Endothelial cell (in vitro differentiated cells): ENCODE data around the gene MAPK8IP1. TPM values are rescaled to one million over a fixed set of nuclear protein-coding genes. Genes with fewer than 3 reads are reported as not detected.

Experiments
- DNase-seq: peaks from one replicate; pipeline ENCODE4 v3.0.0; 2021; ENCODE audit warnings: low spot score
- H3K27ac Mint-ChIP-seq: one replicate; pipeline ENCODE4 v1.8.0; 2021; ENCODE audit warnings: mixed read lengths, inconsistent platforms; ENCODE audit not compliant: unreplicated experiment
- H3K27me3 Mint-ChIP-seq: one replicate; pipeline ENCODE4 v1.8.0; 2021; ENCODE audit warnings: mild to moderate bottlenecking, moderate library complexity, mixed read lengths, inconsistent platforms; ENCODE audit not compliant: unreplicated experiment
- H3K36me3 Mint-ChIP-seq: one replicate; pipeline ENCODE4 v1.8.0; 2021; ENCODE audit warnings: mild to moderate bottlenecking, low read depth, mixed read lengths, inconsistent platforms; ENCODE audit not compliant: unreplicated experiment
- H3K4me1 Mint-ChIP-seq: one replicate; pipeline ENCODE4 v1.8.0; 2021; ENCODE audit warnings: mild to moderate bottlenecking, mixed read lengths, inconsistent platforms; ENCODE audit not compliant: unreplicated experiment
- H3K4me3 Mint-ChIP-seq: one replicate; pipeline ENCODE4 v1.8.0; 2021; ENCODE audit warnings: mild to moderate bottlenecking, mixed read lengths, inconsistent platforms; ENCODE audit not compliant: unreplicated experiment
- H3K9me3 Mint-ChIP-seq: one replicate; pipeline ENCODE4 v1.8.0; 2021; ENCODE audit warnings: mixed read lengths, inconsistent platforms; ENCODE audit not compliant: unreplicated experiment
- total RNA-seq: library from RNA; stranded (reverse); fragmentation: NEBNext Ultra II Directional; extraction: Animal tissue kit (Norgen Biotek cat#: 25700); gene quantifications from one replicate; pipeline ENCODE4 v1.2.1, GENCODE V29; 2021; ENCODE audit not compliant: unreplicated experiment
- TF ChIP-seq, protein P1 (sequence below): fragments of 200-600 bp; sonication (generic); IDR thresholded peaks from one replicate; pipeline ENCODE4 v1.5.0; 2021; ENCODE audit warnings: antibody characterized with exemption; ENCODE audit not compliant: unreplicated experiment

MAPK8IP1 gene
- total RNA-seq, 1 donor from 2014 or later = 3.7 TPM

DNA sequence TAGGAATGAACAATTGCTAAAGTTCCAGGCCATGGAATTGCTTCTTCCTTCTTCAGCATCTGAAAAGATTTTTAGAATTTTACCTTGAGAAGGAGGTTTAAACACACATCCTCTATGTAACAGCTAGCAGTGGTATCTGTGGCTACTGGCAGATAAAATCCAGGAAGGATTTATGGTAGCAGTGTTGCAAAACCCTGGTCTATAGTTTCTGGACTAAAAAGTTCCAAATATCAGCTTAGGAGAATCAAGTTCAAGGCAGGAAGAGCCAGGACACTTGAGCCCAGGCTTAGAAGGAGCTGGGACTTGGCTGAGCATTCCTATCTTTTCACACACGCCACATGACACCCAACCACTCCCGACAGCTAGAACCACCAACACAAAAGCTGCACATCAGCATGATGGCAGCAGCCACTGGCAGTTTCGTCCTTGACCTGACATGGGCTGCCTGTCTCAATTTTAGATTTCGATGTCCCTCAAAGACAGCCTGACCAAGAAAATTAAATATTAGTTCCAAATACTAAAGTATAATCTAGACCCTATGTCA, 51.1 kb downstream of the MAPK8IP1 start:
- no peaks in the 10 kb centered on the region for H3K4me1 Mint-ChIP-seq
- no peak for DNase-seq
- TF ChIP-seq, protein P1, sequence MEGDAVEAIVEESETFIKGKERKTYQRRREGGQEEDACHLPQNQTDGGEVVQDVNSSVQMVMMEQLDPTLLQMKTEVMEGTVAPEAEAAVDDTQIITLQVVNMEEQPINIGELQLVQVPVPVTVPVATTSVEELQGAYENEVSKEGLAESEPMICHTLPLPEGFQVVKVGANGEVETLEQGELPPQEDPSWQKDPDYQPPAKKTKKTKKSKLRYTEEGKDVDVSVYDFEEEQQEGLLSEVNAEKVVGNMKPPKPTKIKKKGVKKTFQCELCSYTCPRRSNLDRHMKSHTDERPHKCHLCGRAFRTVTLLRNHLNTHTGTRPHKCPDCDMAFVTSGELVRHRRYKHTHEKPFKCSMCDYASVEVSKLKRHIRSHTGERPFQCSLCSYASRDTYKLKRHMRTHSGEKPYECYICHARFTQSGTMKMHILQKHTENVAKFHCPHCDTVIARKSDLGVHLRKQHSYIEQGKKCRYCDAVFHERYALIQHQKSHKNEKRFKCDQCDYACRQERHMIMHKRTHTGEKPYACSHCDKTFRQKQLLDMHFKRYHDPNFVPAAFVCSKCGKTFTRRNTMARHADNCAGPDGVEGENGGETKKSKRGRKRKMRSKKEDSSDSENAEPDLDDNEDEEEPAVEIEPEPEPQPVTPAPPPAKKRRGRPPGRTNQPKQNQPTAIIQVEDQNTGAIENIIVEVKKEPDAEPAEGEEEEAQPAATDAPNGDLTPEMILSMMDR = no peak
- no peak overlapping the region for H3K27ac Mint-ChIP-seq
- peaks cover 1% of the 10 kb centered on the region for H3K27me3 Mint-ChIP-seq
- H3K4me3 Mint-ChIP-seq = peak overlapping the region; percentile 23
- no peaks in the 10 kb centered on the region for H3K9me3 Mint-ChIP-seq
- peaks cover 13% of the 10 kb centered on the region for H3K36me3 Mint-ChIP-seq

DNA sequence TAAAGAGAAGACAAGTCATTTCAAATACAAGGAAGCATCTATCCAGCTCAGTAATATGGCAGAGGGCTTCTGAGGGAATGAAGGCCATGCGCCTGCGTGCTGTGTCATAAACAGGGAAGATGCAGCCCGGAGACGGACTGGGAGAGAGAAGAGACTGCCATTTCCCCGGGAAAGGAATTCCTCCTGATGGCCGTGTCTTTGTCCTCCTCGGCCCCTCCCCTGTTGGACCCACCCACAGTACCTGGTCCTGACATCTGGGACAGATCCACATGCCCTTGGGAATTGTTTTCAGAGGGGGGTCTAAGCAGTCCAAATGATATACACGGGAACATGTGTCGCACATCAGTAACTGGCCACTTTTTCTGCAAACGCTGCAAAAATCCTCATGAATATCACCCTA, 52.5 kb downstream of the MAPK8IP1 start:
- H3K27ac Mint-ChIP-seq = no peak overlapping the region

DNA sequence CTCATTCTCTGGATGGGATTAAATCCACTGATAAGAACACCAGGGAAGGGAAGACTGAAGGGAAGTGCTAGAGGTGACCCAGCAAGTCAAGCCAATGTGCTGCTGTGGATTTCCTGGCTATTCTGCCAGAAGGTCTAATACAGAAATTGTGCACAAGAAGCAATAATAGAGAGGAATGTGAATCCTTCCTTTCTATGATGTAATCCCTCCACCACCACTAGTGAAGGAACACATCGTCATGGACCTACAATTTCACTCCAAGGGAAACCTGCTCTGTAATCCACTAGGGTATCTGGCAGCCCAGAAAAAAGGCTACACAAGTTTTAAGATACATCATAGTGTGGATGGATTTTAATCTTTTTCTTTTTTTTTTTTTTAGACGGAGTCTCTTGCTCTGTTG, 54.4 kb downstream of the MAPK8IP1 start:
- Mint-ChIP-seq H3K27me3 (peaks cover 2% of the 10 kb centered on the region), H3K4me1 (no peaks in the 10 kb centered on the region), H3K27ac (no peak overlapping the region), H3K36me3 (peaks cover 5% of the 10 kb centered on the region), H3K4me3 (no peak overlapping the region), H3K9me3 (no peaks in the 10 kb centered on the region)
- TF ChIP-seq, protein P1 = no peak
- no peak for DNase-seq

More for the DNA sequence above, 52.5 kb downstream of the MAPK8IP1 start:
- TF ChIP-seq, protein P1 = no peak
- Mint-ChIP-seq H3K9me3 (no peaks in the 10 kb centered on the region), H3K4me3 (no peak overlapping the region), H3K27me3 (no peaks in the 10 kb centered on the region), H3K4me1 (no peaks in the 10 kb centered on the region), H3K36me3 (peaks cover 5% of the 10 kb centered on the region)
- DNase-seq = no peak

DNA sequence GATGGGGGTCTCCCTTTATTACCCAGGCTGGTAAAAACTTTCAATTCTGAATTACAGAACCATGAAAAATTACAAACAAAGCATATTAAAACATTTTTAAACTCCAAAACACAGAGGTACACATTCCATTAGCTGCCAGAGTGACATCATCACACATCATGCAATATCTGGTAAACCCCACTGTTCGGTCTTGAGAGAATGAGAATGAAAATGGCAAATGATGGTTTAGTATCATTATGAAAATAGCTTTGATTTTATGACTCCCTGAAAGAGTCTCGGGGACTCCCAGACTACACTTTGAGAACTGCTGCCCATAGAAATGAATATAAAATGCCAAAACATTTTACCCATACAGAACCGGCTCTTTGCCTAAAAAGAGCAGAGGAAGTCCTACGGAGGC, 55.8 kb downstream of the MAPK8IP1 start:
- TF ChIP-seq, protein P1 = no peak
- H3K4me1 Mint-ChIP-seq = no peaks in the 10 kb centered on the region
- peaks cover 12% of the 10 kb centered on the region for H3K36me3 Mint-ChIP-seq
- H3K4me3 Mint-ChIP-seq = no peak overlapping the region
- H3K9me3 Mint-ChIP-seq = no peaks in the 10 kb centered on the region
- peaks cover 6% of the 10 kb centered on the region for H3K27me3 Mint-ChIP-seq
- H3K27ac Mint-ChIP-seq = no peak overlapping the region
- DNase-seq = no peak

DNA sequence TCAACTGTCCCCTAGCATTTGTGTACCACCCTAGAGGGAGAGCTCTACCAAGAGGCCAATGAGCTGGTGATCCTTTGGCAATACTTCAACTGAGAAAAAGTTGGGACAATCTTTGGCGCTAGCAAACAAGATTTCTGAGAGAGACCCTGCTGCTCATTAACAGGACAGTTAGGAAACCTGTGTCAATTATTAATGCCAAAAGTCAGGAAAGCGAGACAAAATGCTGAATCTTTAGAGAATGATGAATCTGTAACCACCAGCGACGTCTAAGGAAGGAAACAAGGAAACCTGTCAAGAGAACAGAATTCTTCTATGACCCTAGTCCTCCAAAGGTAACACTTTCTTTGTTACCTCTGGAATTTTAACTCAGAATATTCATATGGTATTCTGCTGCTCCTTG, 56.9 kb downstream of the MAPK8IP1 start:
- no peak for DNase-seq
- TF ChIP-seq, protein P1 = no peak
- no peaks in the 10 kb centered on the region for H3K9me3 Mint-ChIP-seq
- H3K27ac Mint-ChIP-seq = no peak overlapping the region
- no peak overlapping the region for H3K4me3 Mint-ChIP-seq
- peaks cover 7% of the 10 kb centered on the region for H3K36me3 Mint-ChIP-seq
- H3K27me3 Mint-ChIP-seq = peaks cover 6% of the 10 kb centered on the region
- H3K4me1 Mint-ChIP-seq = no peaks in the 10 kb centered on the region
